ENCODE data around the gene PRRC2A.

GRCh38 chr6:31669676-31670075 is 49.2 kb downstream of the PRRC2A start, which contains the start of gene LY6G5B:
- TF ChIP-seq L3MBTL2 (conservative IDR thresholded peaks at IDR 0.05), result no peak
- TF ChIP-seq ARNT (IDR thresholded peaks at IDR 0.05), result no peak
- no peak for TF ChIP-seq SP1 (IDR thresholded peaks at IDR 0.05)
- no peak for TF ChIP-seq TARDBP (IDR thresholded peaks at IDR 0.05)
- no peak for TF ChIP-seq SUZ12 (IDR thresholded peaks at IDR 0.05)
- TF ChIP-seq FOXK2 (IDR thresholded peaks at IDR 0.05), result no peak
- TF ChIP-seq FOXM1 (IDR thresholded peaks at IDR 0.05; ENCODE audit: borderline replicate concordance), result no peak
- TF ChIP-seq FOXA1 (IDR thresholded peaks at IDR 0.05), result no peak
- no peak for TF ChIP-seq ELF4 (IDR thresholded peaks at IDR 0.05)
- no peak for TF ChIP-seq HDGF (IDR thresholded peaks at IDR 0.05; ENCODE audit: borderline replicate concordance)
- no peak for TF ChIP-seq BHLHE40 (IDR thresholded peaks at IDR 0.05; ENCODE audit: borderline replicate concordance)
- TF ChIP-seq, protein P1, sequence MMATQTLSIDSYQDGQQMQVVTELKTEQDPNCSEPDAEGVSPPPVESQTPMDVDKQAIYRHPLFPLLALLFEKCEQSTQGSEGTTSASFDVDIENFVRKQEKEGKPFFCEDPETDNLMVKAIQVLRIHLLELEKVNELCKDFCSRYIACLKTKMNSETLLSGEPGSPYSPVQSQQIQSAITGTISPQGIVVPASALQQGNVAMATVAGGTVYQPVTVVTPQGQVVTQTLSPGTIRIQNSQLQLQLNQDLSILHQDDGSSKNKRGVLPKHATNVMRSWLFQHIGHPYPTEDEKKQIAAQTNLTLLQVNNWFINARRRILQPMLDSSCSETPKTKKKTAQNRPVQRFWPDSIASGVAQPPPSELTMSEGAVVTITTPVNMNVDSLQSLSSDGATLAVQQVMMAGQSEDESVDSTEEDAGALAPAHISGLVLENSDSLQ (IDR thresholded peaks at IDR 0.05), result no peak
- no peak for TF ChIP-seq LEF1 (IDR thresholded peaks at IDR 0.05; ENCODE audit: borderline replicate concordance)
